ENCODE results near the gene PIK3AP1. TPM values are rescaled to one million over a fixed set of nuclear protein-coding genes. Genes with fewer than 3 reads are reported as not detected.

PIK3AP1 gene
- total RNA-seq, 1 experiment from 2014 or later, result 1.7 TPM

GRCh38 chr10:96608262-96608661, 112.1 kb downstream of the PIK3AP1 start:
- no peaks in the 10 kb centered on the region for H3F3A ChIP-seq (ENCODE audit: insufficient read depth, low read depth)
- no peaks in the 10 kb centered on the region for H3K9me2 ChIP-seq (ENCODE audit: insufficient read depth)
- H3K36me3 ChIP-seq (ENCODE audit: low read depth), result no peaks in the 10 kb centered on the region
- TF ChIP-seq EZH2 (IDR thresholded peaks at IDR 0.05; ENCODE audit: low read depth) (no peak), CTCF (conservative IDR thresholded peaks at IDR 0.05) (no peak)
- H3K4me3 ChIP-seq, result no peak overlapping the region
- no peak for DNase-seq
- H2AFZ ChIP-seq, result no peak overlapping the region
- H3K27me3 ChIP-seq (ENCODE audit: insufficient read depth, low read depth), result no peaks in the 10 kb centered on the region
- no peaks in the 10 kb centered on the region for H4K20me1 ChIP-seq (ENCODE audit: insufficient read depth)
- BruUV-seq (replicated peaks), result no TSS peak
- POLR2A ChIA-PET (ENCODE audit: unreplicated experiment), result no interaction called here
- H3K9me3 ChIP-seq (ENCODE audit: insufficient read depth, low read depth), result no peaks in the 10 kb centered on the region
- CTCF ChIA-PET, result no interaction called here
- H3K27ac ChIP-seq, result no peak overlapping the region
- no peaks in the 10 kb centered on the region for H3K79me2 ChIP-seq (ENCODE audit: low read depth)
- no peaks in the 10 kb centered on the region for H3K4me1 ChIP-seq (replicated peaks; ENCODE audit: insufficient read depth)
- intact Hi-C loops (cut with micrococcal nuclease; ENCODE audit: unreplicated experiment), result no loop called here
- H3K4me2 ChIP-seq, result no peak overlapping the region

GRCh38 chr10:96606946-96607345, 113.4 kb downstream of the PIK3AP1 start:
- H3K27me3 ChIP-seq (ENCODE audit: insufficient read depth, low read depth), result no peaks in the 10 kb centered on the region
- no peaks in the 10 kb centered on the region for H3K4me1 ChIP-seq (replicated peaks; ENCODE audit: insufficient read depth)
- no peaks in the 10 kb centered on the region for H4K20me1 ChIP-seq (ENCODE audit: insufficient read depth)
- TF ChIP-seq EZH2 (IDR thresholded peaks at IDR 0.05; ENCODE audit: low read depth) (no peak), CTCF (conservative IDR thresholded peaks at IDR 0.05) (no peak)
- no peak overlapping the region for H3K27ac ChIP-seq
- no peak overlapping the region for H3K4me2 ChIP-seq
- intact Hi-C loops (cut with micrococcal nuclease; ENCODE audit: unreplicated experiment), result no loop called here
- no peaks in the 10 kb centered on the region for H3K79me2 ChIP-seq (ENCODE audit: low read depth)
- no peaks in the 10 kb centered on the region for H3K9me2 ChIP-seq (ENCODE audit: insufficient read depth)
- DNase-seq, result no peak
- no TSS peak for BruUV-seq (replicated peaks)
- no peak overlapping the region for H2AFZ ChIP-seq
- no peaks in the 10 kb centered on the region for H3K36me3 ChIP-seq (ENCODE audit: low read depth)
- H3K9me3 ChIP-seq (ENCODE audit: insufficient read depth, low read depth), result no peaks in the 10 kb centered on the region
- POLR2A ChIA-PET (ENCODE audit: unreplicated experiment), result no interaction called here
- CTCF ChIA-PET, result no interaction called here
- H3F3A ChIP-seq (ENCODE audit: insufficient read depth, low read depth), result no peaks in the 10 kb centered on the region
- H3K4me3 ChIP-seq, result no peak overlapping the region

GRCh38 chr10:96606216-96606615, 114.1 kb downstream of the PIK3AP1 start:
- Histone ChIP-seq H3K79me2 (ENCODE audit: low read depth) (no peaks in the 10 kb centered on the region), H3K9me2 (ENCODE audit: insufficient read depth) (no peaks in the 10 kb centered on the region), H3K27ac (no peak overlapping the region), H3K4me1 (replicated peaks; ENCODE audit: insufficient read depth) (no peaks in the 10 kb centered on the region), H3K36me3 (ENCODE audit: low read depth) (no peaks in the 10 kb centered on the region), H3K4me2 (no peak overlapping the region), H4K20me1 (ENCODE audit: insufficient read depth) (no peaks in the 10 kb centered on the region), H3K27me3 (ENCODE audit: insufficient read depth, low read depth) (no peaks in the 10 kb centered on the region), H3F3A (ENCODE audit: insufficient read depth, low read depth) (no peaks in the 10 kb centered on the region), H2AFZ (no peak overlapping the region), H3K4me3 (no peak overlapping the region), H3K9me3 (ENCODE audit: insufficient read depth, low read depth) (no peaks in the 10 kb centered on the region)
- ChIA-PET POLR2A (ENCODE audit: unreplicated experiment) (interaction anchor here (1.0 kb wide), 1 partner anchor 27 kb away, joined by 6 read pairs; no protein-coding TSS in a partner anchor), CTCF (no interaction called here)
- BruUV-seq (replicated peaks), result no TSS peak
- DNase-seq, result peak in 1 of 2 experiments; percentile 7
- TF ChIP-seq CTCF (conservative IDR thresholded peaks at IDR 0.05) (no peak), EZH2 (IDR thresholded peaks at IDR 0.05; ENCODE audit: low read depth) (no peak)
- intact Hi-C loops (cut with micrococcal nuclease; ENCODE audit: unreplicated experiment), result no loop called here
